B cell (primary cell): ENCODE measurements around the gene SLC4A3. TPM values are rescaled to one million over a fixed set of nuclear protein-coding genes. Genes with fewer than 3 reads are reported as not detected.

Experiments used
- ATAC-seq: fragments of 200-7000 bp; cut with Tn5 transposase; one replicate; pipeline ENCODE4 v1.10.0; 2021; ENCODE audit warnings: low read depth, mild to moderate bottlenecking, moderate number of reproducible peaks, moderate library complexity
- CTCF ChIA-PET: fragments of 350-600 bp; sonication (Branson Sonifier 250); formaldehyde crosslinking; loops from one replicate; lab custom pipeline; 2021; ENCODE audit warnings: antibody characterized with exemption, inconsistent platforms; lab: Charles Lee
- POLR2A ChIA-PET: fragments of 350-600 bp; sonication (Branson Sonifier 250); formaldehyde crosslinking; loops from one replicate; lab custom pipeline; 2021; ENCODE audit warnings: antibody characterized with exemption; lab: Charles Lee
- DNase-seq: peaks from one replicate; pipeline ENCODE4 v3.0.0; 2013
- H2AFZ ChIP-seq: 2 replicates; pipeline ENCODE4 v1.6.1; 2012; ENCODE audit warnings: mild to moderate bottlenecking, low read depth, low read length; ENCODE audit not compliant: insufficient read depth, poor library complexity, severe bottlenecking
- H3K27ac ChIP-seq, 2 donors: 1 replicate in 1 of 2; 2 replicates in 1 of 2; pipeline ENCODE4 v1.5.1; 2012 to 2013; ENCODE audit warnings: low read length in 2 of 2, mild to moderate bottlenecking in 2 of 2, moderate library complexity in 1 of 2
- H3K27me3 ChIP-seq, 4 experiments: fragments of 200-600 bp in 1 of 4; sonication (generic) in 1 of 4; replicated peaks in 1 of 4; 1 replicate in 2 of 4; 2 replicates in 2 of 4; pipeline versions ENCODE4 v1.6.1 to v1.7.0; 2013 to 2016; ENCODE audit warnings: low read length in 3 of 4, mild to moderate bottlenecking in 2 of 4, mixed read lengths in 1 of 4, moderate library complexity in 1 of 4; ENCODE audit not compliant: insufficient read depth in 4 of 4, control insufficient read depth in 3 of 4; ENCODE audit errors: control extremely low read depth in 1 of 4
- H3K36me3 ChIP-seq, 2 experiments: replicated peaks in 1 of 2; 1 replicate in 1 of 2; 2 replicates in 1 of 2; pipeline versions ENCODE4 v1.6.1 to v1.7.1; 2013; ENCODE audit warnings: low read length in 1 of 2; ENCODE audit not compliant: insufficient read depth in 2 of 2, control insufficient read depth in 1 of 2; ENCODE audit errors: control extremely low read depth in 1 of 2, extremely low read depth in 1 of 2
- H3K4me1 ChIP-seq, 2 donors: fragments of 200-600 bp in 1 of 2; sonication (generic) in 1 of 2; 1 replicate in 1 of 2; 2 replicates in 1 of 2; pipeline versions ENCODE4 v1.5.1 to v1.6.1; 2013 to 2017; ENCODE audit warnings: low read length in 2 of 2; ENCODE audit not compliant: control insufficient read depth in 2 of 2, insufficient read depth in 2 of 2
- H3K4me2 ChIP-seq: replicated peaks from 2 replicates; pipeline ENCODE3; 2012; ENCODE audit warnings: mild to moderate bottlenecking, low read depth, low read length; ENCODE audit not compliant: poor library complexity, severe bottlenecking
- H3K4me3 ChIP-seq, 5 experiments: fragments of 200-600 bp in 1 of 5; sonication (generic) in 1 of 5; 1 replicate in 3 of 5; 2 replicates in 2 of 5; pipeline versions ENCODE4 v1.5.1 to v1.7.0; 2011 to 2016; ENCODE audit warnings: low read length in 4 of 5, mild to moderate bottlenecking in 4 of 5, low read depth in 2 of 5, control low read depth in 1 of 5, moderate library complexity in 1 of 5; ENCODE audit not compliant: insufficient read depth in 1 of 5; ENCODE audit errors: control extremely low read depth in 1 of 5, extremely low read depth in 1 of 5
- H3K79me2 ChIP-seq: fragments of 200-600 bp; sonication (generic); one replicate; pipeline ENCODE4 v1.6.0; 2016; ENCODE audit warnings: low read length; ENCODE audit not compliant: control insufficient read depth, insufficient read depth
- H3K9ac ChIP-seq: fragments of 200-600 bp; sonication (generic); 2 replicates; pipeline ENCODE4 v1.6.1; 2017; ENCODE audit warnings: mild to moderate bottlenecking, low read length, moderate library complexity
- H3K9me3 ChIP-seq, 3 donors: one replicate each; pipeline versions ENCODE4 v1.6.1 to v1.7.1; 2013; ENCODE audit warnings: low read length in 2 of 3; ENCODE audit not compliant: control insufficient read depth in 2 of 3, insufficient read depth in 1 of 3; ENCODE audit errors: control extremely low read depth in 1 of 3
- H4K20me1 ChIP-seq: 2 replicates; pipeline ENCODE4 v1.6.0; 2012; ENCODE audit warnings: mild to moderate bottlenecking, low read length; ENCODE audit not compliant: insufficient read depth, control insufficient read depth, poor library complexity, severe bottlenecking
- H3K27ac Mint-ChIP-seq: one replicate; pipeline ENCODE4 v1.8.0; 2021; ENCODE audit warnings: mixed read lengths
- H3K27me3 Mint-ChIP-seq: one replicate; pipeline ENCODE4 v1.8.0; 2021; ENCODE audit warnings: mixed read lengths
- H3K4me1 Mint-ChIP-seq: one replicate; pipeline ENCODE4 v1.8.0; 2021; ENCODE audit warnings: mixed read lengths
- H3K4me3 Mint-ChIP-seq: one replicate; pipeline ENCODE4 v1.8.0; 2021; ENCODE audit warnings: mixed read lengths
- H3K9me3 Mint-ChIP-seq: one replicate; pipeline ENCODE4 v1.8.0; 2022; ENCODE audit warnings: mixed read lengths; ENCODE audit not compliant: insufficient read depth
- CTCF ChIP-seq: fragments of 200-600 bp; IDR thresholded peaks from one replicate; pipeline ENCODE4 v1.8.0; 2022; ENCODE audit warnings: antibody characterized with exemption, mild to moderate bottlenecking
- EZH2 ChIP-seq: IDR thresholded peaks from 2 replicates; pipeline ENCODE4 v1.6.1; 2012; ENCODE audit warnings: borderline replicate concordance, low read depth, mild to moderate bottlenecking, moderate library complexity, low read length; ENCODE audit not compliant: insufficient read depth, poor library complexity, severe bottlenecking
- WGBS: methylation state at CpG from one replicate; pipeline ENCODE4 v1.1.5; 2013; ENCODE audit warnings: missing lambda C conversion rate; ENCODE audit not compliant: insufficient coverage; 5-methylcytosine and 5-hydroxymethylcytosine counted together
- intact Hi-C: fragments of 100-400 bp; cut with micrococcal nuclease; formaldehyde crosslinking; loops from one replicate; pipeline ENCODE4 v1.10.0; 2022
- polyA plus RNA-seq: library from polyadenylated mRNA; depleted of rRNA; stranded (reverse); fragments of >200 nt; gene quantifications from 2 replicates; pipeline ENCODE4 v1.2.3, GENCODE V29; 2012
- total RNA-seq, 2 donors: library from RNA; stranded (reverse); fragments of 120-200 nt in 1 of 2; gene quantifications; 1 replicate in 1 of 2; 2 replicates in 1 of 2; pipeline versions ENCODE4 v1.2.3 to v1.2.4, GENCODE V29; 2013 to 2022

SLC4A3 gene
- total and polyA plus RNA-seq, 2 donors (not counting 1 experiment from before 2014, with no cell fraction given): 0.16 TPM; not detected in 1

GRCh38 chr2:219664944-219665343, 37.5 kb downstream of the SLC4A3 start:
- POLR2A ChIA-PET: no interaction called here
- 95% methylated on average over 2 of the region's 4 CpGs for WGBS
- DNase-seq (no peak), ATAC-seq (no peak)
- Histone ChIP-seq H3K4me3 (no peak overlapping the region), H3K36me3 (no peaks in the 10 kb centered on the region), H3K9ac (no peak overlapping the region), H2AFZ (no peak overlapping the region), H3K27me3 (peaks cover 0 to 3% (median 0%) of the 10 kb centered on the region in 4 experiments), H3K4me1 (no peaks in the 10 kb centered on the region), H3K27ac (no peak overlapping the region), H3K4me2 (no peak overlapping the region), H3K79me2 (no peaks in the 10 kb centered on the region), H4K20me1 (no peaks in the 10 kb centered on the region), H3K9me3 (peaks cover 2 to 17% (median 4%) of the 10 kb centered on the region in 3 donors)
- no peaks in the 10 kb centered on the region for H3K4me1 Mint-ChIP-seq
- no peak overlapping the region for H3K4me3 Mint-ChIP-seq
- no peak overlapping the region for H3K27ac Mint-ChIP-seq
- peaks cover 28% of the 10 kb centered on the region for H3K27me3 Mint-ChIP-seq
- intact Hi-C loops: no loop called here
- H3K9me3 Mint-ChIP-seq: peaks cover 10% of the 10 kb centered on the region
- no peak for TF ChIP-seq CTCF
- no peak for TF ChIP-seq EZH2
- CTCF ChIA-PET: interaction anchor here (1.2 kb wide), 1 partner anchor 24 kb away, joined by 3 read pairs; no protein-coding TSS in a partner anchor

- CTCF ChIA-PET: no interaction called here
- WGBS: 92% methylated on average over 5 of the region's 6 CpGs
- H3K79me2 ChIP-seq: no peaks in the 10 kb centered on the region
- H3K9me3 ChIP-seq: peaks cover 0 to 11% (median 3%) of the 10 kb centered on the region in 3 donors
- intact Hi-C loops: no loop called here
- DNase-seq (no peak), ATAC-seq (no peak)
- Mint-ChIP-seq H3K4me1 (no peaks in the 10 kb centered on the region), H3K27ac (no peak overlapping the region), H3K9me3 (peaks cover 8% of the 10 kb centered on the region), H3K4me3 (no peak overlapping the region), H3K27me3 (peaks cover 32% of the 10 kb centered on the region)
- H3K27me3 ChIP-seq: peaks cover 0 to 3% (median 0%) of the 10 kb centered on the region in 4 experiments
- H3K4me3 ChIP-seq: no peak overlapping the region
- no peak overlapping the region for H3K27ac ChIP-seq
- no peak overlapping the region for H3K4me2 ChIP-seq
- H3K36me3 ChIP-seq: no peaks in the 10 kb centered on the region
- no peaks in the 10 kb centered on the region for H3K4me1 ChIP-seq
- POLR2A ChIA-PET: no interaction called here
- no peak overlapping the region for H2AFZ ChIP-seq
- H3K9ac ChIP-seq: no peak overlapping the region
- H4K20me1 ChIP-seq: no peaks in the 10 kb centered on the region
- no peak for TF ChIP-seq CTCF
- no peak for TF ChIP-seq EZH2
These were observed 38.5 kb downstream of the SLC4A3 start for GRCh38 chr2:219665926-219666325.
